Thoracic aorta (tissue), 2 donors: ENCODE measurements around the gene ISCA2. TPM values are rescaled to one million over a fixed set of nuclear protein-coding genes. Genes with fewer than 3 reads are reported as not detected.
"Not testable (repeated sequence)": the region's sequence is repeated elsewhere in the genome, so short reads cannot be mapped to it uniquely, and the experiment has no call there.

Source experiments
- ATAC-seq: fragments of 150-250 bp; one replicate; pipeline ENCODE4 v1.8.0; 2017; ENCODE audit warnings: low read depth; ENCODE audit not compliant: insufficient number of reproducible peaks, low FRiP score
- DNase-seq: peaks from one replicate; pipeline ENCODE4 v3.0.0-alpha.2; 2020; ENCODE audit warnings: low spot score
- H3K27ac ChIP-seq, 2 donors: fragments of 200-600 bp; sonication (generic); 1 replicate in 1 of 2; 2 replicates in 1 of 2; pipeline ENCODE4 v1.5.1; 2016; ENCODE audit warnings: mild to moderate bottlenecking in 2 of 2, moderate library complexity in 2 of 2
- H3K27me3 ChIP-seq: fragments of 200-600 bp; sonication (generic); replicated peaks from 2 replicates; pipeline ENCODE4 v1.6.0; 2016; ENCODE audit warnings: mild to moderate bottlenecking; ENCODE audit not compliant: insufficient read depth
- H3K36me3 ChIP-seq: fragments of 200-600 bp; sonication (generic); one replicate; pipeline ENCODE4 v1.5.1; 2016
- H3K4me1 ChIP-seq, 2 donors: fragments of 200-600 bp; sonication (generic); 1 replicate in 1 of 2; 2 replicates in 1 of 2; pipeline versions ENCODE4 v1.5.1 to v1.6.0; 2016; ENCODE audit warnings: low read depth in 2 of 2, mild to moderate bottlenecking in 1 of 2; ENCODE audit not compliant: control insufficient read depth in 1 of 2
- H3K4me3 ChIP-seq: fragments of 200-600 bp; sonication (generic); 2 replicates; pipeline ENCODE4 v1.5.1; 2016; ENCODE audit warnings: mild to moderate bottlenecking
- H3K9me3 ChIP-seq: fragments of 200-600 bp; sonication (generic); 2 replicates; pipeline ENCODE4 v1.5.1; 2016
- CTCF ChIP-seq: fragments of 200-600 bp; sonication (generic); IDR thresholded peaks from one replicate; pipeline ENCODE4 v1.5.1; 2019; ENCODE audit warnings: antibody characterized with exemption
- total RNA-seq, 2 donors: library from RNA; depleted of rRNA; stranded (reverse); fragments of >200 nt; gene quantifications; one replicate each; pipeline versions ENCODE4 v1.1.0 to v1.2.3, GENCODE V29; 2016

ISCA2 gene
- total RNA-seq, 2 donors from 2014 or later = 6.5 to 22.2 TPM

GRCh38 chr14:74535756-74536325, 42.3 kb downstream of the ISCA2 start:
- peaks cover 79% of the 10 kb centered on the region for H3K36me3 ChIP-seq
- peak overlapping the region in 1 of 2 donors; percentile 21 for H3K27ac ChIP-seq
- no peaks in the 10 kb centered on the region for H3K4me1 ChIP-seq
- DNase-seq (no peak), ATAC-seq (no peak)
- no peak overlapping the region for H3K4me3 ChIP-seq
- H3K9me3 ChIP-seq = no peaks in the 10 kb centered on the region
- no peaks in the 10 kb centered on the region for H3K27me3 ChIP-seq
- no peak for TF ChIP-seq CTCF

GRCh38 chr14:74536336-74536735, 42.8 kb downstream of the ISCA2 start:
- H3K4me3 ChIP-seq, DNase-seq, H3K27me3 ChIP-seq, H3K9me3 ChIP-seq, H3K4me1 ChIP-seq, ATAC-seq: not testable (repeated sequence)
- H3K27ac ChIP-seq = peak overlapping the region in 1 of 2 donors; percentile 21
- H3K36me3 ChIP-seq = peaks cover 77% of the 10 kb centered on the region

GRCh38 chr14:74538411-74539391, 45.1 kb downstream of the ISCA2 start:
- Histone ChIP-seq H3K36me3 (peaks cover 60% of the 10 kb centered on the region), H3K4me1 (no peaks in the 10 kb centered on the region), H3K4me3 (no peak overlapping the region), H3K9me3 (no peaks in the 10 kb centered on the region), H3K27ac (peak overlapping the region; percentile 43 to 47), H3K27me3 (no peaks in the 10 kb centered on the region)
- TF ChIP-seq CTCF = no peak
- ATAC-seq = no peak
- no peak for DNase-seq

DNA sequence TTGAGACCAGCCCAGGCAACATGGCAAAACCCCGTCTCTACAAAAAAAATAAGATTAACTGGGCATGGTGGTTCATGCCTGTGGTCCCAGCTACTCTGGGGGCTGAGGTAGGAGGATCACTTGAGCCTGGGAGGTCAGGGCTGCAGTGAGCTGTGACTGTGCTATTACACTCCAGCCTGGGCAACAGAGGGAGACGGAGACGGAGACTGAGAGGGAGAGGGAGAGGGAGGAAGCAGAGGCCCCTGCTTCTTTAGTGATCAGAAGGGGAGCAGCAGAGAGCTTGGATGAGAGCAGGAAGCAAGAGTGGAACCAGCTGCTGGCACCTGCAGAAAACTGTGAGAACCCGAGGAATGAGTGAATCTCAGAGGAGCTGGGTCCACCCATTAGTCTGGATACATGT, 45.9 kb downstream of the ISCA2 start:
- Histone ChIP-seq H3K4me1 (no peaks in the 10 kb centered on the region), H3K9me3 (no peaks in the 10 kb centered on the region), H3K27ac (peak overlapping the region; percentile 43 to 47), H3K27me3 (no peaks in the 10 kb centered on the region), H3K4me3 (no peak overlapping the region), H3K36me3 (peaks cover 60% of the 10 kb centered on the region)
- DNase-seq (no peak), ATAC-seq (no peak)
- no peak for TF ChIP-seq CTCF

GRCh38 chr14:74541225-74541624, 47.7 kb downstream of the ISCA2 start:
- TF ChIP-seq CTCF = no peak
- DNase-seq = no peak

More at GRCh38 chr14:74541225-74541624, 47.7 kb downstream of the ISCA2 start:
- H3K4me1 ChIP-seq = peaks cover 0 to 7% of the 10 kb centered on the region in 2 donors
- H3K27ac ChIP-seq = no peak overlapping the region
- H3K9me3 ChIP-seq = no peaks in the 10 kb centered on the region
- no peak for ATAC-seq
- H3K27me3 ChIP-seq = no peaks in the 10 kb centered on the region
- no peak overlapping the region for H3K4me3 ChIP-seq
- H3K36me3 ChIP-seq = peaks cover 50% of the 10 kb centered on the region
